MM.1S (cell line): Measurements from ENCODE around the gene SLC19A3.
"Not testable (repeated sequence)": the region's sequence is repeated elsewhere in the genome, so short reads cannot be mapped to it uniquely, and the experiment has no call there.

Experiments used
- CTCF ChIP-seq: fragments of 300-600 bp; sonication (generic); IDR thresholded peaks from 2 replicates; pipeline ENCODE4 v1.5.1; 2016; ENCODE audit warnings: antibody characterized with exemption, low read length, mixed read lengths
- EZH2 ChIP-seq: fragments of 300-600 bp; sonication (generic); optimal IDR thresholded peaks from 2 replicates; pipeline ENCODE3; 2017; ENCODE audit warnings: low read depth, mild to moderate bottlenecking, antibody characterized with exemption, low read length, mixed read lengths
- EZH2phosphoT487 ChIP-seq: fragments of 300-600 bp; sonication (generic); IDR thresholded peaks from 2 replicates; pipeline ENCODE4 v1.6.1; 2018; ENCODE audit warnings: antibody characterized with exemption, low read length

GRCh38 chr2:227740705-227741104 lies 22.9 kb upstream of the SLC19A3 start:
- TF ChIP-seq CTCF, EZH2, EZH2phosphoT487: not testable (repeated sequence)
